Measurements from ENCODE around the gene CRP.

Gene CRP

DNA sequence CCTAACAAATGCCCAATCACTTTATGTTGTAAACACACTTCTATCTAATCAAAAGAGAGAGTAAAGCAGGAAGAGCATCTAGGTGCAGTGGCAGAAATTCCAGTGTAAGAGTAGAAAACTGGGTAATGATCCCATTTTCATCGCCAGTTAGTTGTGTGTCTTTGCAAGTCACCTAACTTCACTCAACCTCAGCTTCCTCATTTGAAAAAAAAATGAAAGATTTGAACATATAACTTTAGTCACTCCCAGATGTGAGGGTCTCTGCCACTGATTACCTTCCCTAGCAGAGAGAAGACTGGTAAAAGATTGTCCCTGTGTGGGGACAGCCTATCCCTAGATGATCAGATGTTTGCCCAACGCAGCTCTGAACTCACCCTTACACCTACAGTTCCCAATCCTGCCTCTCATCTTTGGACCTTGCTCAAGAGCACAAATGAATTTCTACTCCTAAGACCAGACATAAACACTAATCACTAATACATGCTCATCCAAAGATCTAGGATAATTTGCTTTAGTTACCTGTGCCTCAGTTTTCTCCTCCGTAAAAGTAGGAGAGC lies 41.1 kb upstream of the CRP start:
- Histone ChIP-seq H3K36me3 (ENCODE audit: insufficient read depth, low read length) (no peaks in the 10 kb centered on the region), H3K79me2 (ENCODE audit: insufficient read depth, low read length) (no peaks in the 10 kb centered on the region), H2AFZ (ENCODE audit: low read depth, low read length) (no peak overlapping the region), H3K4me2 (ENCODE audit: insufficient read depth, low read length) (no peak overlapping the region), H3K9ac (ENCODE audit: low read depth, low read length) (no peak overlapping the region), H4K20me1 (ENCODE audit: insufficient read depth, low read length) (no peaks in the 10 kb centered on the region), H3K9me3 (ENCODE audit: insufficient read depth, low read length, severe bottlenecking) (no peaks in the 10 kb centered on the region), H3K4me1 (ENCODE audit: insufficient read depth, low read length) (no peaks in the 10 kb centered on the region), H3K4me3 (ENCODE audit: low read depth in 1 of 2, low read length in 2 of 2) (no peak overlapping the region), H3K27me3 (ENCODE audit: insufficient read depth, low read length, poor library complexity) (no peaks in the 10 kb centered on the region), H3K27ac (ENCODE audit: low read length) (no peak overlapping the region)
- no peak for TF ChIP-seq EZH2 (IDR thresholded peaks at IDR 0.05; ENCODE audit: borderline replicate concordance, low read depth, low read length, severe bottlenecking)
- no peak for TF ChIP-seq CTCF (IDR thresholded peaks at IDR 0.05; ENCODE audit: borderline replicate concordance, extremely low read depth, low read length, poor library complexity, severe bottlenecking)
- DNase-seq = no peak
- no peak for ATAC-seq (ENCODE audit: insufficient read depth, low read depth)

GRCh38 chr1:159753386-159753785 lies 39.0 kb upstream of the CRP start:
- TF ChIP-seq EZH2 (IDR thresholded peaks at IDR 0.05; ENCODE audit: borderline replicate concordance, low read depth, low read length, severe bottlenecking) (no peak), CTCF (IDR thresholded peaks at IDR 0.05; ENCODE audit: borderline replicate concordance, extremely low read depth, low read length, poor library complexity, severe bottlenecking) (no peak)
- H3K9ac ChIP-seq (ENCODE audit: low read depth, low read length) = no peak overlapping the region
- DNase-seq = no peak
- H3K4me2 ChIP-seq (ENCODE audit: insufficient read depth, low read length) = no peak overlapping the region
- H3K36me3 ChIP-seq (ENCODE audit: insufficient read depth, low read length) = no peaks in the 10 kb centered on the region
- H3K4me3 ChIP-seq (ENCODE audit: low read depth in 1 of 2, low read length in 2 of 2) = no peak overlapping the region
- no peak overlapping the region for H2AFZ ChIP-seq (ENCODE audit: low read depth, low read length)
- no peaks in the 10 kb centered on the region for H4K20me1 ChIP-seq (ENCODE audit: insufficient read depth, low read length)
- no peak overlapping the region for H3K27ac ChIP-seq (ENCODE audit: low read length)
- no peaks in the 10 kb centered on the region for H3K27me3 ChIP-seq (ENCODE audit: insufficient read depth, low read length, poor library complexity)
- H3K9me3 ChIP-seq (ENCODE audit: insufficient read depth, low read length, severe bottlenecking) = no peaks in the 10 kb centered on the region
- no peak for ATAC-seq (ENCODE audit: insufficient read depth, low read depth)
- H3K4me1 ChIP-seq (ENCODE audit: insufficient read depth, low read length) = no peaks in the 10 kb centered on the region
- no peaks in the 10 kb centered on the region for H3K79me2 ChIP-seq (ENCODE audit: insufficient read depth, low read length)

GRCh38 chr1:159752135-159752580 lies 37.8 kb upstream of the CRP start:
- Histone ChIP-seq H3K9ac (ENCODE audit: low read depth, low read length) (no peak overlapping the region), H3K36me3 (ENCODE audit: insufficient read depth, low read length) (no peaks in the 10 kb centered on the region), H3K27me3 (ENCODE audit: insufficient read depth, low read length, poor library complexity) (no peaks in the 10 kb centered on the region), H3K27ac (ENCODE audit: low read length) (no peak overlapping the region), H4K20me1 (ENCODE audit: insufficient read depth, low read length) (no peaks in the 10 kb centered on the region), H3K4me2 (ENCODE audit: insufficient read depth, low read length) (no peak overlapping the region), H3K4me3 (ENCODE audit: low read depth in 1 of 2, low read length in 2 of 2) (no peak overlapping the region), H3K79me2 (ENCODE audit: insufficient read depth, low read length) (no peaks in the 10 kb centered on the region), H3K9me3 (ENCODE audit: insufficient read depth, low read length, severe bottlenecking) (no peaks in the 10 kb centered on the region), H3K4me1 (ENCODE audit: insufficient read depth, low read length) (no peaks in the 10 kb centered on the region), H2AFZ (ENCODE audit: low read depth, low read length) (no peak overlapping the region)
- TF ChIP-seq EZH2 (IDR thresholded peaks at IDR 0.05; ENCODE audit: borderline replicate concordance, low read depth, low read length, severe bottlenecking) (no peak), CTCF (IDR thresholded peaks at IDR 0.05; ENCODE audit: borderline replicate concordance, extremely low read depth, low read length, poor library complexity, severe bottlenecking) (no peak)
- no peak for DNase-seq
- ATAC-seq (ENCODE audit: insufficient read depth, low read depth) = no peak

DNA sequence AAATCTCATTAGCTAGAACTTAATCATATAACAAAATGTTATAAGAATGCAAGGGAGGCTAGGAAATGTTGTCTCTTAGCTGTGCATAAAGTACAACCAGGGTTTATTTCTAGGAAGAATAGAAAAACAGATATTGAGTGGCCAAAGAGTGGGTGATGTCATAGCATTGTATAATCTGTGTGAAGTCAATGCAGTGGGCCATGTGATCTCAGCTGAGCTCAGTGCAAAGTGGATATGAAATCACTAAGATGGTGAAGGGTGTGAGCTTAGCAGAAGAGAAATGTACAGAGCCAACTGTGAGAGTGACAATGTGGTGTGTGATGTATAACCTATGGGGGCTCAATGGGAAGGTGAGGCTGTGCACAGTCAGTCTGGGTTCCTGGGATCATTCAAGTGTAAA lies 36.6 kb upstream of the CRP start:
- Histone ChIP-seq H2AFZ (ENCODE audit: low read depth, low read length) (no peak overlapping the region), H3K9me3 (ENCODE audit: insufficient read depth, low read length, severe bottlenecking) (no peaks in the 10 kb centered on the region)

More for the DNA sequence above, 36.6 kb upstream of the CRP start:
- Histone ChIP-seq H3K27ac (ENCODE audit: low read length) (no peak overlapping the region), H3K27me3 (ENCODE audit: insufficient read depth, low read length, poor library complexity) (no peaks in the 10 kb centered on the region), H3K4me1 (ENCODE audit: insufficient read depth, low read length) (no peaks in the 10 kb centered on the region), H3K36me3 (ENCODE audit: insufficient read depth, low read length) (no peaks in the 10 kb centered on the region), H3K4me3 (ENCODE audit: low read depth in 1 of 2, low read length in 2 of 2) (no peak overlapping the region), H4K20me1 (ENCODE audit: insufficient read depth, low read length) (no peaks in the 10 kb centered on the region), H3K79me2 (ENCODE audit: insufficient read depth, low read length) (no peaks in the 10 kb centered on the region), H3K4me2 (ENCODE audit: insufficient read depth, low read length) (no peak overlapping the region), H3K9ac (ENCODE audit: low read depth, low read length) (no peak overlapping the region)
- TF ChIP-seq EZH2 (IDR thresholded peaks at IDR 0.05; ENCODE audit: borderline replicate concordance, low read depth, low read length, severe bottlenecking) (no peak), CTCF (IDR thresholded peaks at IDR 0.05; ENCODE audit: borderline replicate concordance, extremely low read depth, low read length, poor library complexity, severe bottlenecking) (no peak)
- DNase-seq (no peak), ATAC-seq (ENCODE audit: insufficient read depth, low read depth) (no peak)
